NCI-H1105 (cell line): ENCODE results near the gene RNF213.

Experiments used
- DNase-seq: peaks from one replicate; lab custom pipeline; 2025; lab: John Stamatoyannopoulos, UW

RNF213 gene

DNA sequence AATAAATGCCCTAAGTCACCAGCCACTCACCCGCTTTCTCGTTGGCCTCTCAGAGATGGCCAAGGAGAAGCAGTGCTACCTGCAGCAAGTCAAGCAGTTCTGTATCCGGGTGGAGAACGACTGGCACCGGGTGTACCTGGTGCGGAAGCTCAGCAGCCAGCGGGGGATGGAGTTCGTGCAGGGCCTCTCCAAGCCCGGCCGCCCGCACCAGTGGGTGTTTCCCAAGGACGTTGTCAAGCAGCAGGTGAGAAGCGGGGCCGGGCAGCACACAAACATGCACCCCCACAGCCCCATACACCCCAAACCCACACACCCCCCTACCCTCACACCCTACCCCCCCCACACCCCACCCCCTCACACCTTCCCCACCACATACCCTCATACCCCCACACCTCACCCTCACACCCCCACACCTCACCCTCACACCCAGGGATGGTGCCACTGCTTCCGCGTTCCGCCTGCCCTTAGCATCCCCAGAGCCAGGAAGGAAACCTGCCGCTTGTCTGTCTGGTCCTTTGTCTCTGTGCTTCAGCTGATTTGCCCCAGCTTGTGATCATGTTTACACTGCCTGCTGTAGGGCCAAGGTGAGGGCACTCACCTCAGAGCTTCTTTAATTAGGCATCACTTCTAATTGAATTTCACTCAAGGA is 112.4 kb downstream of the RNF213 start:
- no peak for DNase-seq

DNA sequence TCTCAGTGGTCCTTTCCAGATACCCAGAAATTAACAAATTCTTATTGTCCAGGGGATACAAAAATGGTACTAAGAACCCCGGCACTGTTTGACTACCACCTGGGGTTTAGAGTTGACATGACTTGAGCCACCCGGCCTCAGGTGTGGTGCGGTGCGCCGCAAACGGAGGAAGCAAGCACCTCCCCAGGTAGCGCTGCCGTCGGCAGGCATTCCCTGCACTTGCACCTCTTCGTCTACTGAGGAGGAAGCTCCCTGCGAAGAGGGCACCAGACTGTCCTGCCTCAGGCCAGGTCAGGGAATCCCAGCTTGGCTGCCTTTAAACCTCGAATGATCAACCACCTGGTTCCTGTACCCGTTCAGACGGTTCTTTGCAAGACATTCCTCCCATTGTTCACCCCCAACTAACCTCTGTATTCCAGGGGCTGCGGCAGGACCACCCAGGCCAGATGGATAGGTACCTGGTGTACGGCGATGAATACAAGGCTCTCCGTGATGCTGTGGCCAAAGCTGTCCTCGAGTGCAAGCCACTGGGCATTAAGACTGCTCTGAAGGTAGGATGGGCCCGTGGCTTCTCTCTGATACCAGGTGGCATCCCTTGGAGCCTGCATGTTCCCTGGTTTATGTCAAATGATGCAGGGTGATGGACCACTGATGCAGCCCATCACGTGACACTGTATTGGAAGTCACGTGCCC is 113.5 kb downstream of the RNF213 start:
- DNase-seq: no peak

DNA sequence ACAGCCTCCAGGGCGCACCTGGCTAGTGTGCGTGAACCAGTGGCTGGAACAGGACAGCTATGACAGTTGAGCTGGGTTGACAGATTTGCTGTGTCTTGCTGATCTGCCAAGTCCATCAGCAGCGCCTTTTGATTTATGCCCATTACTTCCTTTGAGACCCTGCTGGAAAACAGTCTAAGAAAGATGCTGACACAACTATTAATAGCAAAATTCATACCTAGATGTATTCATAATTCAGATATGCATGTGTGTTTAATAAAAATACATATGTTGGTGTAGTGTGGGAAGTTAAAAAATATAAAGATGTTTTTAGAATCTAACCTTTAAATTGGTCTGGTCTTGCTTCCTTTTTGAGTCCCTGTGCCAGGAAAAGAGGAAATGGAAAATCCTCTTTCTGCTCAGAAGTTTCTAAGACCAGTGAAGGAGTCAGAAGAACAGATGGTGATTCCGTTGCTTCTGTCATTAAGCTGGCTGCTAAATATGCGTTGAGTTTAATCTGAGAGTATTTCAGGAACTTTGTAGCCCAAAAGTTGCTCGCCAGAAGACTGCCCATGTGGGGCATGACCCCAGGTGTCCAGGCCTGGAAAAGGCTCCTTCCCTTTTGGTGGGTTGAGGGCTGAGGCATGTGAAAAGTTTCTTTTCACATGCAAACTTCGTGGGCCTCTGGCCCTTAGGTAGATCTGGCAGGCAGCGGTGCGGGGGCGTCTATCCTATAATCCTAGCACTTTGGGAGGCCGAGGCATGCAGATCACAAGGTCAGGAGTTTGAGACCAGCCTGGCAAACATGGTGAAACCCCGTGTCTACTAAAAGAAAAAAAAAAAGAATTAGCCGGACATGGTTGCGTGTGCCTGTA is 114.3 kb downstream of the RNF213 start:
- no peak for DNase-seq

DNA sequence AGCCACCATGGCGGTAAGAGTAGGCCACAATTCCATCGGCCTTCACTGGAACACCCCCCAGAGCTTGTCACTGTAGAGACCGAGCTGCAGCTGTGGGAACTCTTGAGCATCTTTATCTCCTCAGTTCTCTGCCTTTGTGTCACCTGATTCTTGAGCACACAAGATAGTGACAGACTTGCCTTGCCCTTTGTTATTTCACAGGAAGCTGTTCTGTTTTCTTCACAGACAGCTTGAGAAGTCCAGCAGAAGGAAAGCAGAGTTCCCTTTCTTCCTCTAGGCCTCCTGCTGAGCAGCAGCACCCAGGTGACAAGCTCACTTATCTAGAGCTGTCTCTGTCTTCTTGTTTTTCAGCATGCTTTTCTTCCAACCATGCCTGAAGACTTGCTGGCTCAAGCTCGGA is 115.9 kb downstream of the RNF213 start:
- DNase-seq: no peak

DNA sequence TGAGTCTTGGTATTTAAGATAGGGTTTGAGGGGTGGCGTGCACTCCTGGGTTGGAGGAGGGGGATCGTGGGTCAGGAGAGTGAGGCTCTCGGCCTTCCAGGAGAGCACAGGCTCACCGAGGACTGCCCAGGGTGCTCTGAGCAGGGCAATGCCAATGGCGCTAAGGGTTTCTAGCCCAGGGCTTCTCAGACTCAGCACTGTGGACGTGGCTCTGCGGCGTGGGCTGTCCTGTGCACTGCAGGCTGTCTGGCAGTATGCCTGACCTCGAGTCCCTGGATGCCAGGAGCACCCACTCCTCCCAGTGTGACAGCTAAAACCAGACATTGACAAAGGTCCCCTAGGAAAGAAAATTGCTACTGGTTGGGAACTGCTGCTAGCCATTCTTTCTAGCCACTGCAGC is 117.1 kb downstream of the RNF213 start:
- no peak for DNase-seq

DNA sequence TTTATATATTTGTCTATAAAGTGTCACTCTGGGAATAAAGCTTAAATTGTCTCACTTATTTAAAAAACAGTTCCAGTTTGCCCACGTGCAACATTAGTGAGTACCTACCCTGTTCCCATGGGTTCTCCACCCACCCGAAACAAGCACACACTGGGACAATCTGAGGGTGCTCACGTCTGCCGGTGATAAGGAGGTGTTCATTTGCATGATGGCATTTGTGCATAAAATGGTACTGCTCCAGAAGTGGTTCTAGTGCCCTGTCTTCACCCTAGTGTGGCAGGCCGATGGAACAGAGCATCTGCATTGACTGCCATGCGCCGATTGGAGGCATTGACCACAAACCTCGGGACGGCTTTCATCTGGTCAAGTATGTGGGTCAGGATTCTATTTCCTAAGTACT is 118.7 kb downstream of the RNF213 start:
- DNase-seq: no peak

DNA sequence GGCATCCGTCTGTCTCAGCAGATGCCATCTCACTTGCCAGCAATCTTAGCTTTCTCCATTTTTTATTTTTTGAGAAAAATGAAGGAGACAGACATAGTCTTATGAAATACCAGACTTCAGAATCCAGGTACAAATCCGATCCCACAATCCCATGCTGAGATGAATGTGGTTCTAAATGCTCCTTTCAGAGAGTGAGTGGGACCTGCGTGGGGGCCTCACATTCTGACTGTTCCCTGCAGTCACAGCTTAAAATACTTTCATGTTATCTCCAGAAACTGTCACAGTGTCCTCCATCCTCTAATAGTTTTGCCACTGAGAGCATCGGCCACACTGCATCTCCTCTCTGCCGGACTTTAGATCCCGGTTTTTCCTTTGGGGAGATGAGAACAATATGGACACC is 119.4 kb downstream of the RNF213 start:
- DNase-seq: no peak

DNA sequence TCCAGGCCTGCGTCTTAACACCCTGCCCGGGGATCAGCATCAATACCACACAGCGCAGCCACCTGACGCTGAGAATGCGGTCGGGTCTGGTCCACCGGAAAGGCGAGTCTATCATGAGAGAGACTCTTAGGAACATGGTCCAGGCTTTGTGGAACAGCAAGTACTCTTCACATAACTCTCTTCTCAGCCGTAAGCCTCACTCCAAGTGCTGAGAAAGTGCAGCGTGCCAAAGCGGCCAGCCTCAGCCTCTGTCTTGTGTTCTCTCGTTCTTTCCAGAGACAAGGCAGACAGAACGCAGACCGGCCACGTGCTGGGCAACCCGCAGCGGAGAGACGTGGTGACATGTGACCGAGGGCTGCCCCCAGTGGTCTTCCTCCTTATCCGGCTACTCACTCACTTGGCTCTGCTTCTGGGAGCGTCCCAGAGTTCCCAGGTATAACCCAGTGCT is 119.9 kb downstream of the RNF213 start:
- DNase-seq: no peak

DNA sequence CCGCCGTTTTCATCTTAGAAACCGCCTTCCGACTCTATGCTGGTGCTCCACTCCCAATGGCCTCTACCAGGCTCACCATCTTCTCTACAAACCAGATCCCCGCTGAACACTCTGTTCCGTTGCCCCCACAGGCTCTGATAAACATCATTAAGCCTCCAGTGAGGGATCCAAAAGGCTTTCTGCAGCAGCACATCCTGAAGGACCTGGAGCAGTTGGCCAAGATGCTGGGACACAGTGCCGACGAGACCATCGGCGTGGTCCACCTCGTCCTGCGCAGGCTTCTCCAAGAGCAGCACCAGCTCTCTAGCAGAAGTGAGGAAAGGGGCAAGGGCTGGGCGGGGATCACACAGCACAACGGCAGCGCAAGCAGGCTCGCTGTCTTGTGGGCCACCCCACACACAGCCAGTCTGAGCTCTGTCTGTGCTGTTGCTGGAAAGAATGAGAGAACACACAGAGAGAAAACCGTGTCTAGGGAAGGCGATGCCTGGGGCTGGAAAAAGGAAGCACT is 120.8 kb downstream of the RNF213 start:
- DNase-seq: no peak

DNA sequence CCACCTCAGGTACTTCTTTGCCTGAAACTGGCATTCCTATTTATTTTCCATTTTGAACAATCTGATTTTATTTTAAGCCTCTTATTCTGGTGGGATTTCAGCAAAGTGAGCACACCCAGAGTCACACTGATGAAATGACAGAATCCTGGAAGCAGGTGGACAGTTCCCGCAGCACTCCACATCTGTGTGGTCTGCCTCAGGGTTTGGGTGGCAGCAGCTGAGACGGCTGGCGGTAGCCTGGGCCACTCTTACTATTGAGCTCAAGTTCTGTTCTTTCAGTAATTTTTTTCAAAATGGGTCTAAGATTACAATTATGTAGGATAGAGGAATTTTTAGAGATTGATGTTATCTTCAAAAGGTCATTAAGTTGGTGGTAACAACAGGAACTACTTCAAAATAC is 121.8 kb downstream of the RNF213 start:
- no peak for DNase-seq

DNA sequence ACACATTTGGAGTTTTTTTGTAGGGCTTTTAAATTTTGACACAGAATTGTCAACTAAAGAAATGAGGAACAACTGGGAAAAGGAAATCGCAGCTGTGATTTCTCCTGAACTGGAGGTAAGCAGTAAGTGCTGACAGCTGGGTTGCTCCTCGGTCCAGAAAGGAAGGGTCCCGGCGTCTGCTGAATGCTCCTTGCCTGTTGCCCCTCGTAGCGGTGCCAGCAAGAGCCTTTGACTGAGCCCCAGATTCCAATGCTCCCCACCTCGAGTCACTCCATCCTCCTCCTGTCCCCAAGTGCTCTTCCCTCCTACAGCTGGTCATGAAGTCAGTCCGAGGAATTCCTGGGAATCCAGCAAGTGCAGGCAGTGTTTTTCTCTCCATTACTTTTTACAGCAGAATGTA is 122.3 kb downstream of the RNF213 start:
- DNase-seq: no peak

DNA sequence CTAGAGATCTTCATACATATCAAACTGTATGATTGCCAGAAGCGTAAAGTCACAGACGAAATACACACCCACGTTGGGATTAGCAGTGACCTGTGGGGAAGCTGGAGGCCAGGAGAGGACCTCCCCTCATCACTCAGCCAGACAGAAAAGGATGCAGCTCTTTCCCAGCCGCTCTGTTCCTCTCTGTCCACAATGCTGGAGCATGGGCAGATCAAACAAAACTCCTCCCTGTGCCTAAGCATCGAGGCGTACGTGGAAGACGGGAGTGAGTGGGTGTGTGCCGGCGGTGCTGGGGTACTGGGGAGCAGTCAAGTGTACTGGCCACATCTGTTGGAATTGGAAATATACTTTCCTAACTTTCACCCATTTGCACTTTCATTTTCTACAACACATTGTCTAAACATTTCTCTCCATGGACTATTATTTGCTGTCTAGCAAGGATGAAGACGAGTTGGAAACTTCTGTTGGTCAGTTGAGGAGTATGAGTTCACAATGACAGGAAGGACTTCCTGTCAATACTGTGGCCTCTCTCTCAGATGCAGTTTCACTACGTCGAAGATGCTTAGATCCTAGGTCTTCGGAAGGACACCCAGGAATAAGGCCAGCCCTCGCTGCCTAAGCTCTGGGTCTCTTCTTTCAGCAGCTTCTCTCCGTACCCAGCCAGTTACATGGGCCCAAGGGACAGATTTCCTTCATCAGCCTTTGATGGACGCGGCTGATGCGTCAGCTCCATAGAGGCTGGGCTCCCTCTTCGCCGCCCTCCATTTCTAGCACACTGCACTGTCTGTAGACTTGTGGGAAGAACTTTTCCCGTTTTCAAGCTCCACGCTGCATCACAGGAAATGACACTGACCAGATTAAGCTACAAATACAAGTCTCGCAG is 123.7 kb downstream of the RNF213 start:
- no peak for DNase-seq

DNA sequence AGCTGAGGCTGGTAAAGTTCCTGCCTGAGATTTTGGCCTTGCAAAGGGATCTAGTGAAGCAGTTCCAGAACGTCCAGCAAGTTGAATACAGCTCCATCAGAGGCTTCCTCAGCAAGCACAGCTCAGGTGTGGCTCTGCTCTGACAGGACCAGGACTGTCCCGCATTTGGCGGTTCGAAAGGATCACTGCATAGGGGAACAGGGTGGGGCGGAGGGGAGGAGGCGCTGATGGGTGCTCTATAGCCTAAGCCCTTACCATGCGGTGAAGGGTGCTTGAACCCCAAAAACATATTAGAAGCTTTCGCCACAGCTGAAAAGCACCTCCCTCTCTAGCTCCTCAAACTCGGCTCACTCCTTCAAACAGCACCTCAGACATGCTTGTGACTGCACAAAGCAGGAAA is 124.4 kb downstream of the RNF213 start:
- no peak for DNase-seq

DNA sequence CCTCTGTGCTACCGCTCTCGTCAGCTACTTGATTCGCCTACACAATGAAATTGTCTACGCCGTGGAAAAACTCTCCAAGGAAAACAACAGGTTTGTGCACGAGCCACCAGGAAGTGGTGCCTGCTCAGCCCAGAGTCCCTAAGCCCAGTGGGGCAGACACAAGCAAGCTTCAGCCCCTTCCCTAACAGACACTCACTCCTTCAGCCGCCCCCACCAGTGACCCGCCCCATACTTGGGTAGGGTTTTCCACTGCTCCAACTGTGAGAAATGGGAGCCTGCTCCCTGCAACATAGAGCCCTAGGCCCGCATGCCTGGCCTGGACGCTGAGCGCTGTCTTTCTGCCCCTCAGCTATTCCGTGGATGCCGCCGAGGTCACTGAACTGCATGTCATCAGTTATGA is 125.7 kb downstream of the RNF213 start:
- no peak for DNase-seq

DNA sequence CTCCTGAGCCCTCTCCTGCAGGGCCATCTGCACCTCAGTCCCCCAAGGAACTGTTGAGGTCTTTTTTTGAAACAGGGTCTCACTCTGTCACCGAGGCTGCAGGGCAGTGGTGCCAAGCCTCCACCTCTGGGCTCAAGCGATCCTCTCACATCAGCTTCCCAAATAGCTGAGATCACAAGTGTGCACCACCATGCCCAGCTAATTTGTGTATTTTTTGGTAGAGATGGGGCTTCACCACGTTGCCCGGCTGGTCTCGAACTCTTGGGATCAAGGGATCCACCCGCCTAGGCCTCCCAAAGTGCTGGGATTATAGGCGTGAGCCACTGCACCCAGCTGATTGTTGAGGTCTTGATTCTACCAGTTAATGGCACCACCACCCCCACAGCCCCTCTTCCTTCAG is 126.4 kb downstream of the RNF213 start:
- DNase-seq: no peak

DNA sequence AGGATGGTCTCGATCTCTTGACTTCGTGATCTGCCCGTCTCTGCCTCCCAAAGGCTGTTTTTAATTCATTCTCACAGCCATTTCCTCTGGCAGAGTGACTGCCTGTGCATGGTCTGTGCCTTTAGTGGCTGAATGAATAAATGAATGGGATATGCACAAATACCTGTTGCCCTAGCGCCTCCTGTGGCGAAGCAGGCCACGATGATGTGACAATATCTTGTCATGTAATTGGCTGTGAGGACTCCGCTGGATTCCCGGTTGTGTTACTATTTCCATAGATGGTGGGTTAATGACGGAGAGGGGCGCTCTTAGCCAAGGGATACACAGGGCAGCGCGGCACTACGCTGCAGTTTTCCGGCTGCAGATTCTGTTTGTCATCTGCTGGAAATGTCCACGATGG is 127.5 kb downstream of the RNF213 start:
- no peak for DNase-seq

DNA sequence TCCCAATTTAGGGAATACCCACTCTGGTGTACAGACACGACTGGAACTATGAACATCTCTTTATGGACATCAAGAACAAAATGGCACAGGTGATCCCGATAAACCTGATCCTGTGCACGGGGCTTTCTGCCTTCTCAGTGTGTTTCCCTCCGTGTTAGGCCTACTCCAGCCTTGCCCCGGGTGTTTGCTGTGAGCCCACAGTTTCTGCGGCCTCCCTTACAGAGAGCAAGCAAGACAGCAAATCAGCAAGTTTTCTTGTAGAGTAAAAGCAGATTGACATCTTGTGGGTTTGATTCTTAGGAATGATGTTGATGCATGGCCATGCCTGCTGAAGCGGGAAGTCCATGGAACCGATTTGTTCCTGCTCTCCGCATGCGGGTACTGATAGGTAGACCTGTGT is 127.9 kb downstream of the RNF213 start:
- DNase-seq: no peak

DNA sequence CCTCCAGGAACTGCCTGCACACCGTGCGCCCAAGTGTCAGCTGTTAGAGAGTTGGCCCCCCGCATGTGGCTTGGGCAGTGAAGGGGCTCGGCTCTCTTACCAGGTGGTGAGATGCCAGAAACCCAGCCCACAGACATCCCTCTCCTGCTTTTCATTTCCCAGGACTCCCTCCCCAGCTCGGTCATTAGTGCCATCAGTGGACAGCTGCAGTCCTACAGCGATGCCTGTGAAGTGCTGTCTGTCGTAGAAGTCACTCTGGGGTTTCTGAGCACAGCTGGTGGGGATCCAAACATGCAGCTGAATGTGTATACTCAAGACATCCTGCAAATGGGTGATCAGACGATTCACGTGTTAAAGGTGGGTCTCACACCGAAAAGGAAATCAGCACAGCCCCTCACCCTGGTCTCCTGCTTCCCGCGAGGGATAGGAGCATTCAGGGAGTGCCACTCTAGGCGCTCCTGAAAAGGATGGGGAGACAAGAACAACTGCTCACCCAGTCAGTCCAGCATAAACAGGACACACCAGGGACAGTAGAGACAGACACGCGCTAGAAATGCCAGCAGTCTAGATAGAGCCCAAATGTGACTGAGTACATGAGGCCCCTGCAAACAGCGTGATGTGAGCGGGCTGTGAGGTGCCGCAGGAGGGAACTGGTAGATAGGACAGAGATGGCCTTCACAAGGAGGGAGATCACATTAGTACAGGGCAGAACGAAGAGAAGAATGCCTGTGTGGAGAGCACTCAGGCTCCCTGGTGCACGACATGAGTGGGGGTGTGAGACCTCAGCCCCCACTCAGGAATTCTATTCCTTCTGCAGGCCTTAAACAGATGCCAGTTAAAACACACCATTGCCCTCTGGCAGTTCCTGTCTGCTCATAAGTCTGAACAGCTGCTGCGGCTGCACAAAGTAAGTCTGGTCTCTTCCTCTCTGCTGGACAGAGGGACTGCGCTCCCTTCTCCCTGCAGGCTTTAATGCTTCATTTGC is 128.7 kb downstream of the RNF213 start:
- no peak for DNase-seq

DNA sequence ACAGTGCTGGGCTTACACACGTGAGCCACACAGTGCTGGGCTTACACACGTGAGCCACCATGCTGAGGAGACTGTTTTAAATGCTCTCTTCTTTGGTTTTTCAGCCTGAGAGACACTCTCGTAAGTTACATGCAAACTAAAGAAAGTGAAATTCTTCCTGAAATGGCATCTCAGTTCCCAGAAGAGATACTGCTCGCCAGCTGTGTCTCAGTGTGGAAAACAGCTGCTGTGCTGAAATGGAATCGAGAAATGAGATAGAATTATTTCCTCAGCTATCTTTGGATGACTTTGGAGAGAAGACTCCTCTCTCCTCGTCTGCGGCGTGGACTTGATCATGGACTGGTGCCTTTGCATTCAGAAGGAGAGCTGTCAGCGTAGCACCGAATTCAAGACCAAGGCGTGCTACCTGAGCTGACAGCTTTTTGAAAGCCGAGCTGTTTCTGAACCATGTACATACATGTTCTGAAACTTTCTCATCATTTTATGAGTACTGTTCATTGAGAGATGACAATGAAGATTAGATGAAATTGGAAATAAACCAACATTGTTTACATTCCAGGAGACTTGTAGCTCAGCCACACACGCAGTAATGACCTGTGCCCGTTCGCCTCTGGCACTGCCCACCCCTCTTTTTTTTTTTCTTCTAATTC is 132.7 kb downstream of the RNF213 start:
- no peak for DNase-seq

DNA sequence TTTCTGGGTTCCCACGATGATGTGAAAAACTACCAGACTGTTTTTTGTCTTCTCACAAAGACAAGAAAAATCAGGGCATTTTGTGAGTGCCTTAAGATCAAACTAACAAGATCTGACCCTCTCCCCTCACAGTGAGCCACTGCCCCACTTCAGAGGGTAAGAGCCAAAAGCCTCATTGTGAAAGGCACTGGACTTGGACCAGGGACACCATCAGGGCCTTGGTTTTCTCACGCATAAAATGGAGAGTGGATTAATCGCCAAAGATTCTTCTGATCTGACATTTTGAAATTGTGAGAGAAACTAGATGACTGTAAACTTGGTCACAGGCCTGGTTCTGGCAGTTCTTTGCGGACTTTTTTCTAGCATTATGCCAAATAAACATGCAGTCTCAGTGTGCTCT is 133.3 kb downstream of the RNF213 start:
- no peak for DNase-seq
